Measurements from ENCODE around the gene PRXL2C. TPM values are rescaled to one million over a fixed set of nuclear protein-coding genes. Genes with fewer than 3 reads are reported as not detected.

Gene PRXL2C
- total and polyA plus RNA-seq, 10 of the 15 experiments (the other 5 are each of a cell fraction or from before 2014, with no cell fraction given), result 4.0 to 16.0 (median 7.4) TPM

GRCh38 chr9:96691326-96691725 lies 36.2 kb upstream of the PRXL2C start (continued):
- no peak for TF ChIP-seq IRF5 (IDR thresholded peaks at IDR 0.05; ENCODE audit: borderline replicate concordance)
- TF ChIP-seq SMC3 (IDR thresholded peaks at IDR 0.05; ENCODE audit: borderline replicate concordance, low read length), result no peak
- no peak for TF ChIP-seq USF1 (IDR thresholded peaks at IDR 0.05; ENCODE audit: borderline replicate concordance, extremely low read length, insufficient read depth, low read depth, low read length)
- TF ChIP-seq EP300 (IDR thresholded peaks at IDR 0.05; ENCODE audit: borderline replicate concordance in 1 of 2, control insufficient read depth in 1 of 2, low read depth in 2 of 2, low read length in 2 of 2), result no peak
- TF ChIP-seq RELB (IDR thresholded peaks at IDR 0.05; ENCODE audit: low read depth), result no peak
- TF ChIP-seq ZZZ3 (IDR thresholded peaks at IDR 0.05; ENCODE audit: control insufficient read depth, insufficient read length, low read depth), result no peak
- no peak for TF ChIP-seq KAT2A (conservative IDR thresholded peaks at IDR 0.05; ENCODE audit: control insufficient read depth, low read depth, low read length)
- no peak for TF ChIP-seq ZNF384 (IDR thresholded peaks at IDR 0.05; ENCODE audit: borderline replicate concordance, low read depth, low read length)
- TF ChIP-seq ZBTB40 (IDR thresholded peaks at IDR 0.05; ENCODE audit: borderline replicate concordance), result no peak
